K562 (cell line): ENCODE data around the gene AKR1A1. TPM values are rescaled to one million over a fixed set of nuclear protein-coding genes. Genes with fewer than 3 reads are reported as not detected.
A peak's percentile ranks its signal among the peaks of the same experiment; 100 is the strongest.

ENCODE experiments used
- BRF1 ChIP-seq: IDR thresholded peaks from 3 replicates; pipeline ENCODE4 v1.6.1; 2011; ENCODE audit warnings: borderline replicate concordance, mild to moderate bottlenecking; ENCODE audit not compliant: insufficient read length; ENCODE audit errors: extremely low read depth
- GABPB2 ChIP-seq: fragments of 250-450 bp; sonication (Bioruptor Pico); conservative IDR thresholded peaks from 2 replicates; pipeline ENCODE4 v1.5.1; 2021; ENCODE audit warnings: mild to moderate bottlenecking
- KLF10 ChIP-seq: fragments of 250-450 bp; sonication (Bioruptor Pico); IDR thresholded peaks from 2 replicates; pipeline ENCODE4 v1.6.1; 2021; ENCODE audit warnings: matching md5 sums
- MED1 ChIP-seq: sonication (generic); formaldehyde crosslinking; IDR thresholded peaks from 2 replicates; pipeline ENCODE4 v1.8.1; 2023; ENCODE audit warnings: missing genetic modification reagents, borderline replicate concordance
- NCOR1 ChIP-seq: fragments of 450-650 bp; IDR thresholded peaks from 2 replicates; pipeline ENCODE4 v1.6.1; 2016; ENCODE audit warnings: mild to moderate bottlenecking, moderate library complexity
- NR2C2 ChIP-seq, 2 experiments: fragments of 200-800 bp in 1 of 2; sonication (Bioruptor generic) in 1 of 2; sonication (generic) in 1 of 2; formaldehyde crosslinking in 1 of 2; IDR thresholded peaks; 2 replicates each; pipeline versions ENCODE4 v1.6.1 to v1.8.0; 2016 to 2022; ENCODE audit warnings: mild to moderate bottlenecking in 1 of 2, missing compliant biosample characterization in 1 of 2, missing genetic modification characterization in 1 of 2, missing genetic modification reagents in 1 of 2
- RBBP5 ChIP-seq: fragments of 200-600 bp; sonication (generic); IDR thresholded peaks from 2 replicates; pipeline ENCODE4 v1.6.1; 2012; ENCODE audit warnings: borderline replicate concordance, mild to moderate bottlenecking, low read length, control low read depth, inconsistent platforms; ENCODE audit not compliant: insufficient read depth, poor library complexity, severe bottlenecking
- RCOR1 ChIP-seq, 2 experiments: IDR thresholded peaks; 2 replicates each; pipeline ENCODE4 v1.6.1; 2012; ENCODE audit warnings: low read depth in 2 of 2, low read length in 2 of 2, borderline replicate concordance in 1 of 2, improper control_type of control experiment in 1 of 2
- SP1 ChIP-seq: sonication (generic); formaldehyde crosslinking; IDR thresholded peaks from 2 replicates; pipeline ENCODE4 v1.8.1; 2022; ENCODE audit warnings: mild to moderate bottlenecking, missing genetic modification reagents
- SPI1 ChIP-seq: IDR thresholded peaks from 2 replicates; pipeline ENCODE4 v1.6.1; 2011; ENCODE audit warnings: low read depth, low read length, control low read depth, borderline replicate concordance
- ZNF695 ChIP-seq: fragments of 450-650 bp; formaldehyde crosslinking; IDR thresholded peaks from 2 replicates; pipeline ENCODE4 v1.4.0; 2020; ENCODE audit warnings: mild to moderate bottlenecking, moderate library complexity
- polyA plus RNA-seq, 8 experiments: library from polyadenylated mRNA; depleted of rRNA in 4 of 8; stranded (reverse) in 5 of 8; unstranded in 3 of 8; fragments of >200 nt; fragmentation: Nextera tagmentation in 2 of 8; fragmentation: Illumina TruSeq in 1 of 8; extraction: Ambion mirVana in 2 of 8; extraction: Trizol in 1 of 8; gene quantifications; 2 replicates each; pipeline versions ENCODE4 v1.2.1 to v1.2.3, GENCODE V29; 2011 to 2014; ENCODE audit warnings: inconsistent platforms in 1 of 8, missing spikeins in 1 of 8
- total RNA-seq, 7 experiments: library from RNA; depleted of rRNA in 6 of 7; stranded (reverse); fragments of >200 nt in 6 of 7; fragmentation: Illumina TruSeq in 2 of 7; extraction: Trizol in 2 of 7; gene quantifications; 2 replicates each; pipeline versions ENCODE4 v1.2.1 to v1.2.3, GENCODE V29; 2011 to 2021; ENCODE audit warnings: low replicate concordance in 1 of 7
- TF ChIP-seq, protein P1 (sequence below), 3 experiments: fragments of 200-800 bp in 1 of 3; sonication (Bioruptor generic) in 1 of 3; sonication (generic) in 1 of 3; formaldehyde crosslinking in 1 of 3; IDR thresholded peaks; 2 replicates each; pipeline versions ENCODE4 v1.6.1 to v1.8.0; 2016 to 2022; ENCODE audit warnings: mild to moderate bottlenecking in 2 of 3, missing compliant biosample characterization in 2 of 3, missing genetic modification characterization in 2 of 3, missing genetic modification reagents in 1 of 3
- TF ChIP-seq, protein P2 (sequence below): fragments of 450-650 bp; formaldehyde crosslinking; IDR thresholded peaks from 2 replicates; pipeline ENCODE4 v1.4.0; 2020; ENCODE audit warnings: mild to moderate bottlenecking, moderate library complexity
- TF ChIP-seq, protein P3 (sequence below): sonication (generic); IDR thresholded peaks from 2 replicates; pipeline ENCODE4 v1.6.1; 2016
- TF ChIP-seq, protein P4 (sequence below): sonication (generic); formaldehyde crosslinking; IDR thresholded peaks from 2 replicates; pipeline ENCODE4 v1.8.0; 2023; ENCODE audit warnings: mild to moderate bottlenecking, missing genetic modification reagents
- TF ChIP-seq, protein P5 (sequence below): fragments of 250-450 bp; sonication (Bioruptor Pico); IDR thresholded peaks from 2 replicates; pipeline ENCODE4 v1.5.0; 2020; ENCODE audit warnings: mild to moderate bottlenecking, borderline replicate concordance

AKR1A1 gene
- total and polyA plus RNA-seq, 9 of the 15 experiments (the other 6 are each of a cell fraction or from before 2014, with no cell fraction given) = 68.6 to 211 (median 132) TPM

DNA sequence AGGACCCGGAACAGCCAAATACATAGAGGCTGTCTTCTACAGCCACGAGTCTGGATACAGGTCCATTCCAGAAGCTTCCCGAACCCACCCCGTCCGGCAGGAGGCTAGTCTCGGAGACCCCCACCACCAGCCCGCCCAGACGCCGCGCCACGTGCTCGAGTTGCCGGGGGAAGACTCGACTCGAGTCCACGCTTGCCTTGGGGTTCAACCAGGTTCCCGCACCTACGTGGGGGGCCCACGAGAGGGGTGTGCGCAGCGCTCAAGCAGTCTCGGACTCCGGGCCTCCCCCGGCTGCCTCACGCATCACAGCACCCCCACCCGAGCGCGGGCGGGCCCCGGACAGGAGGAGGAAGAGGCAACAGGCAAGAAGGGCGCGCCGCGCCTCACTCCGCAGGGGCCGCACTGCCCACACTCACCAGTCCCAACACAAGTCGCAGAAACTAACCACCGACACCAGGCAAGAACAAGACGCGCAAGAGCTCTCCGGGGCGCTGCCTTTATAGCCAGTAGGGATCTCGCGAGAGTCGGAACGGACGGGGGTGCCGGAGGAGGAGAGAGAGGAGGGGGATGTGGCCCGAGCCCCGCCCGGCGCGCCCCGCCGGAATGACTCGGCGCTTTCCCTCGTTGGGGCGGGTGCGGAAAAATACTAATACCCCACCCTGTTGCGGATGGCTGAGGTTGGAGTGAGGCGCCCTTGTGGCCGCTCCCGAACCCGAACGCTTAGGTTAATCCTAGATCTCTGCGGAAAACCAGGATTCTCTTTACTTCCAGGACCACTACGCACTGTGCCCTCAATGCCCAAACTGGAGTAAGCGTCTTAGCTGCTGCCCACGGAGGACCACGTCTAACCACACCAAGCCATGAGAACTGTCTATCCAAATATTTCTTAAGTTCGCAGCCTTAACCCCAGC lies 29.0 kb upstream of the AKR1A1 start, which contains the start of gene PRDX1 (continued):
- TF ChIP-seq, protein P1, sequence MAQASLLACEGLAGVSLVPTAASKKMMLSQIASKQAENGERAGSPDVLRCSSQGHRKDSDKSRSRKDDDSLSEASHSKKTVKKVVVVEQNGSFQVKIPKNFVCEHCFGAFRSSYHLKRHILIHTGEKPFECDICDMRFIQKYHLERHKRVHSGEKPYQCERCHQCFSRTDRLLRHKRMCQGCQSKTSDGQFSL (CRISPR knock-in tag; IDR thresholded peaks at IDR 0.05) = peak; percentile 98
- TF ChIP-seq, protein P1 (tag; IDR thresholded peaks at IDR 0.05) = peak in 1 of 2 experiments; percentile 90; a peak in 2 of 4 replicates
- TF ChIP-seq KLF10 (CRISPR knock-in tag) (no peak), RBBP5 (peak; percentile 69), GABPB2 (no peak), BRF1 (no peak), ZNF695 (CRISPR knock-in tag) (no peak), SP1 (CRISPR knock-in tag) (peak; percentile 97), MED1 (CRISPR knock-in tag) (no peak; the same call in 1 of the 2 replicates), SPI1 (no peak), NCOR1 (peak; percentile 87), NR2C2 (CRISPR knock-in tag; IDR thresholded peaks at IDR 0.05) (peak; percentile 88), NR2C2 (tag; IDR thresholded peaks at IDR 0.05) (peak; percentile 36), RCOR1 (IDR thresholded peaks at IDR 0.05; ENCODE audit: borderline replicate concordance in 1 of 2, low read depth in 2 of 2, low read length in 2 of 2) (peak in 1 of 2 experiments; percentile 87; a peak in 2 of 4 replicates)
- TF ChIP-seq, protein P2, sequence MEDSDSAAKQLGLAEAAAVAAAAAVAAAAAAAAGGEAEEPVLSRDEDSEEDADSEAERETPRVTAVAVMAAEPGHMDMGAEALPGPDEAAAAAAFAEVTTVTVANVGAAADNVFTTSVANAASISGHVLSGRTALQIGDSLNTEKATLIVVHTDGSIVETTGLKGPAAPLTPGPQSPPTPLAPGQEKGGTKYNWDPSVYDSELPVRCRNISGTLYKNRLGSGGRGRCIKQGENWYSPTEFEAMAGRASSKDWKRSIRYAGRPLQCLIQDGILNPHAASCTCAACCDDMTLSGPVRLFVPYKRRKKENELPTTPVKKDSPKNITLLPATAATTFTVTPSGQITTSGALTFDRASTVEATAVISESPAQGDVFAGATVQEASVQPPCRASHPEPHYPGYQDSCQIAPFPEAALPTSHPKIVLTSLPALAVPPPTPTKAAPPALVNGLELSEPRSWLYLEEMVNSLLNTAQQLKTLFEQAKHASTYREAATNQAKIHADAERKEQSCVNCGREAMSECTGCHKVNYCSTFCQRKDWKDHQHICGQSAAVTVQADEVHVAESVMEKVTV (CRISPR knock-in tag) = no peak
- TF ChIP-seq, protein P3, sequence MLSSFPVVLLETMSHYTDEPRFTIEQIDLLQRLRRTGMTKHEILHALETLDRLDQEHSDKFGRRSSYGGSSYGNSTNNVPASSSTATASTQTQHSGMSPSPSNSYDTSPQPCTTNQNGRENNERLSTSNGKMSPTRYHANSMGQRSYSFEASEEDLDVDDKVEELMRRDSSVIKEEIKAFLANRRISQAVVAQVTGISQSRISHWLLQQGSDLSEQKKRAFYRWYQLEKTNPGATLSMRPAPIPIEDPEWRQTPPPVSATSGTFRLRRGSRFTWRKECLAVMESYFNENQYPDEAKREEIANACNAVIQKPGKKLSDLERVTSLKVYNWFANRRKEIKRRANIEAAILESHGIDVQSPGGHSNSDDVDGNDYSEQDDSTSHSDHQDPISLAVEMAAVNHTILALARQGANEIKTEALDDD = peak; percentile 93
- TF ChIP-seq, protein P4, sequence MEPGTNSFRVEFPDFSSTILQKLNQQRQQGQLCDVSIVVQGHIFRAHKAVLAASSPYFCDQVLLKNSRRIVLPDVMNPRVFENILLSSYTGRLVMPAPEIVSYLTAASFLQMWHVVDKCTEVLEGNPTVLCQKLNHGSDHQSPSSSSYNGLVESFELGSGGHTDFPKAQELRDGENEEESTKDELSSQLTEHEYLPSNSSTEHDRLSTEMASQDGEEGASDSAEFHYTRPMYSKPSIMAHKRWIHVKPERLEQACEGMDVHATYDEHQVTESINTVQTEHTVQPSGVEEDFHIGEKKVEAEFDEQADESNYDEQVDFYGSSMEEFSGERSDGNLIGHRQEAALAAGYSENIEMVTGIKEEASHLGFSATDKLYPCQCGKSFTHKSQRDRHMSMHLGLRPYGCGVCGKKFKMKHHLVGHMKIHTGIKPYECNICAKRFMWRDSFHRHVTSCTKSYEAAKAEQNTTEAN (CRISPR knock-in tag) = no peak; the same call in none of the 2 replicates
- TF ChIP-seq, protein P5, sequence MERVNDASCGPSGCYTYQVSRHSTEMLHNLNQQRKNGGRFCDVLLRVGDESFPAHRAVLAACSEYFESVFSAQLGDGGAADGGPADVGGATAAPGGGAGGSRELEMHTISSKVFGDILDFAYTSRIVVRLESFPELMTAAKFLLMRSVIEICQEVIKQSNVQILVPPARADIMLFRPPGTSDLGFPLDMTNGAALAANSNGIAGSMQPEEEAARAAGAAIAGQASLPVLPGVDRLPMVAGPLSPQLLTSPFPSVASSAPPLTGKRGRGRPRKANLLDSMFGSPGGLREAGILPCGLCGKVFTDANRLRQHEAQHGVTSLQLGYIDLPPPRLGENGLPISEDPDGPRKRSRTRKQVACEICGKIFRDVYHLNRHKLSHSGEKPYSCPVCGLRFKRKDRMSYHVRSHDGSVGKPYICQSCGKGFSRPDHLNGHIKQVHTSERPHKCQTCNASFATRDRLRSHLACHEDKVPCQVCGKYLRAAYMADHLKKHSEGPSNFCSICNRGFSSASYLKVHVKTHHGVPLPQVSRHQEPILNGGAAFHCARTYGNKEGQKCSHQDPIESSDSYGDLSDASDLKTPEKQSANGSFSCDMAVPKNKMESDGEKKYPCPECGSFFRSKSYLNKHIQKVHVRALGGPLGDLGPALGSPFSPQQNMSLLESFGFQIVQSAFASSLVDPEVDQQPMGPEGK (CRISPR knock-in tag) = no peak; the same call in none of the 2 replicates
